HCT116 (cell line): ENCODE data around the gene SUPT5H. TPM values are rescaled to one million over a fixed set of nuclear protein-coding genes. Genes with fewer than 3 reads are reported as not detected.
"Not testable (repeated sequence)": the region's sequence is repeated elsewhere in the genome, so short reads cannot be mapped to it uniquely, and the experiment has no call there.

Experiments
- ATAC-seq: fragments of 200-7000 bp; cut with Tn5 transposase; 2 replicates; pipeline ENCODE4 v1.9.1; 2020; ENCODE audit warnings: mild to moderate bottlenecking, moderate library complexity
- BruUV-seq: library from RNA; stranded (reverse); fragments of 400-500 nt; replicated peaks from 2 replicates; lab custom pipeline; 2021; lab: Mats Ljungman, UMichigan
- CTCF ChIA-PET: fragments of 300-600 bp; sonication (Branson Sonifier 250); formaldehyde crosslinking; loops from one replicate; lab custom pipeline; 2021; ENCODE audit warnings: antibody characterized with exemption; lab: Charles Lee
- POLR2A ChIA-PET: fragments of 300-600, 350-600 bp; sonication (Branson Sonifier 250); formaldehyde crosslinking; loops from one replicate; lab custom pipeline; 2021; ENCODE audit warnings: antibody characterized with exemption; lab: Charles Lee
- RAD21 ChIA-PET, 2 experiments: fragments of 300-600 bp; sonication (Branson Sonifier 250); formaldehyde crosslinking; loops; one replicate each; lab custom pipeline; 2023; ENCODE audit warnings: low total read pairs in 2 of 2; ENCODE audit not compliant: uncharacterized antibody in 2 of 2, unreplicated experiment in 2 of 2, low non-redundant PET in 1 of 2; lab: Charles Lee
- DNase-seq: peaks from one replicate; pipeline ENCODE4 v3.0.0-alpha.2; 2010; ENCODE audit warnings: low read depth, low spot score
- H2AFZ ChIP-seq: fragments of 200-600 bp; shearing (Covaris generic), sonication (generic); 2 replicates; pipeline ENCODE4 v1.6.1; 2017; ENCODE audit warnings: low read depth, mixed run types, mixed read lengths, antibody characterized with exemption, low read length; ENCODE audit not compliant: poor library complexity, severe bottlenecking
- H3K27ac ChIP-seq: 2 replicates; pipeline ENCODE4 v1.5.1; 2012; ENCODE audit warnings: low read depth, low read length
- H3K27me3 ChIP-seq: fragments of 200-600 bp; sonication (generic); 2 replicates; pipeline ENCODE4 v1.6.1; 2016; ENCODE audit warnings: mixed run types, low read length, mixed read lengths; ENCODE audit not compliant: insufficient read depth
- H3K36me3 ChIP-seq, 2 experiments: fragments of 200-500 bp in 1 of 2; fragments of 200-600 bp in 1 of 2; sonication (Bioruptor generic) in 1 of 2; sonication (generic) in 1 of 2; 2 replicates each; pipeline versions ENCODE4 v1.5.1 to v1.6.1; 2014 to 2016; ENCODE audit warnings: low read length in 2 of 2, inconsistent platforms in 1 of 2, mixed read lengths in 1 of 2, mixed run types in 1 of 2; ENCODE audit not compliant: insufficient read depth in 2 of 2, control insufficient read depth in 1 of 2
- H3K4me1 ChIP-seq, 2 experiments: fragments of 200-600 bp in 1 of 2; sonication (generic) in 1 of 2; 2 replicates each; pipeline versions ENCODE4 v1.5.1 to v1.6.1; 2012 to 2017; ENCODE audit warnings: low read length in 2 of 2, inconsistent platforms in 1 of 2, mild to moderate bottlenecking in 1 of 2, mixed read lengths in 1 of 2, mixed run types in 1 of 2, moderate library complexity in 1 of 2; ENCODE audit not compliant: insufficient read depth in 2 of 2, control insufficient read depth in 1 of 2
- H3K4me2 ChIP-seq: fragments of 200-600 bp; sonication (generic); 2 replicates; pipeline ENCODE4 v1.6.1; 2017; ENCODE audit warnings: mixed run types, low read length, mixed read lengths
- H3K4me3 ChIP-seq, 2 experiments: fragments of 200-600 bp in 1 of 2; sonication (generic) in 1 of 2; replicated peaks in 1 of 2; 2 replicates each; pipeline ENCODE4 v1.5.1; 2011 to 2016; ENCODE audit warnings: low read length in 2 of 2, control low read depth in 1 of 2, low read depth in 1 of 2, mild to moderate bottlenecking in 1 of 2, mixed read lengths in 1 of 2, mixed run types in 1 of 2
- H3K79me2 ChIP-seq: fragments of 200-600 bp; sonication (generic); 2 replicates; pipeline ENCODE4 v1.6.1; 2017; ENCODE audit warnings: mild to moderate bottlenecking, mixed run types, low read length, moderate library complexity, mixed read lengths; ENCODE audit not compliant: insufficient read depth
- H3K9ac ChIP-seq: fragments of 200-600 bp; sonication (generic); 2 replicates; pipeline ENCODE4 v1.6.1; 2016; ENCODE audit warnings: low read length, mixed read lengths
- H3K9me2 ChIP-seq: fragments of 200-600 bp; sonication (generic), shearing (Covaris generic); 2 replicates; pipeline ENCODE4 v1.6.1; 2017; ENCODE audit warnings: mixed run types, mild to moderate bottlenecking, moderate library complexity; ENCODE audit not compliant: insufficient read depth
- H3K9me3 ChIP-seq, 2 experiments: fragments of 200-500 bp in 1 of 2; fragments of 200-600 bp in 1 of 2; sonication (Bioruptor generic) in 1 of 2; sonication (generic) in 1 of 2; 2 replicates each; pipeline ENCODE4 v1.6.1; 2014 to 2017; ENCODE audit warnings: low read length in 2 of 2, mixed read lengths in 2 of 2, inconsistent platforms in 1 of 2, low read depth in 1 of 2, mild to moderate bottlenecking in 1 of 2, mixed run types in 1 of 2, moderate library complexity in 1 of 2; ENCODE audit not compliant: control insufficient read depth in 1 of 2, insufficient read depth in 1 of 2
- H4K20me1 ChIP-seq: fragments of 200-600 bp; sonication (generic), shearing (Covaris generic); 2 replicates; pipeline ENCODE4 v1.6.1; 2017; ENCODE audit warnings: mixed run types, mild to moderate bottlenecking, moderate library complexity; ENCODE audit not compliant: insufficient read depth
- ELF1 ChIP-seq: IDR thresholded peaks from 2 replicates; pipeline ENCODE4 v1.6.1; 2012; ENCODE audit warnings: low read depth, borderline replicate concordance
- EZH2 ChIP-seq: fragments of 200-600 bp; sonication (generic); IDR thresholded peaks from 2 replicates; pipeline ENCODE4 v1.6.1; 2017; ENCODE audit warnings: antibody characterized with exemption, mixed run types
- RAD21 ChIP-seq: IDR thresholded peaks from 2 replicates; pipeline ENCODE4 v1.6.1; 2012; ENCODE audit warnings: low read depth, mild to moderate bottlenecking
- intact Hi-C: fragments of 100-400 bp; cut with micrococcal nuclease; formaldehyde crosslinking; loops from 2 replicates; pipeline ENCODE4 v1.10.0; 2022
- total RNA-seq: library from RNA; stranded (reverse); gene quantifications from one replicate; pipeline ENCODE4 v1.2.1, GENCODE V29; 2021; ENCODE audit not compliant: unreplicated experiment
- TF ChIP-seq, protein P1 (sequence below): IDR thresholded peaks from 2 replicates; pipeline ENCODE4 v1.6.1; 2012; ENCODE audit warnings: low read depth

Gene SUPT5H
- total RNA-seq, 1 experiment from 2014 or later: 120 TPM

DNA sequence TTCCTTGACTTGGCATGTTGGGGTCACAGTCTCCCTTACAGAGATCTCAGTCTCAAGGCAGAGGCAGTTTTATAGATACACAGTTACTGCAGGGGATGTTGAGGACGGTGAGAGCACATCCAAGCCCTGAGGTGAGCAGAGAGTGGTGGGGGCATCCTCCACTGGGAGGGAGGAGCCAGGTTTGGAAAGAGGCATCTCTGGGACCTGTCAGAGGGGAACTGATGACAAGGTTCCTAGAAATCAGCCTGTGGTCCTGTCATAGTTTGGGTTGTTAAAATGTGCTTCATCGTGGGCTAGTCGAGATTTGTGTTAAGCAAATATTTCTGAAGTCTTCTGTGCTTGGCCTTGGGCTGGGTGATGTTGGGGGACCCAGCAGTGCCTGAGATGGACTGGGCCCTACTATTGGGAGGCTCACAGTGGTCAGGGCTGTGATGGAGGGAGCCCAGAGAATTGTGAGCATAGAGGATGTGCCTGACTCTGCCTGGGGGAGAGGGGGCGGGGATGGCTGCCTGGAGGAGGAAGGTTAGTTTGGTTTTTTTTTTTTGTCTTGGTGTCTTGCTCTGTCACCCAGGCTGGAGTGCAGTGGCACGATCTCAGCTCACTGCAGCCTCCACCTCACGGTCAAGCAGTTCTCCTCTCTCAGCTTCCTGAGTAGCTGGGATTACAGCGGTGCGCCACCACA lies 3.9 kb downstream of the SUPT5H start:
- RAD21 ChIA-PET: no interaction called here
- intact Hi-C loops: no loop called here
- H3K36me3 ChIP-seq: peaks cover 7 to 24% of the 10 kb centered on the region in 2 experiments; a peak in 3 of 4 replicates
- no peaks in the 10 kb centered on the region for H3K27me3 ChIP-seq
- H3K4me1 ChIP-seq: peaks cover 6 to 24% of the 10 kb centered on the region in 2 experiments
- BruUV-seq: no TSS peak
- no peak overlapping the region for H3K4me3 ChIP-seq
- H2AFZ ChIP-seq: no peak overlapping the region
- DNase-seq: no peak
- no peak for TF ChIP-seq ELF1
- TF ChIP-seq, protein P1, sequence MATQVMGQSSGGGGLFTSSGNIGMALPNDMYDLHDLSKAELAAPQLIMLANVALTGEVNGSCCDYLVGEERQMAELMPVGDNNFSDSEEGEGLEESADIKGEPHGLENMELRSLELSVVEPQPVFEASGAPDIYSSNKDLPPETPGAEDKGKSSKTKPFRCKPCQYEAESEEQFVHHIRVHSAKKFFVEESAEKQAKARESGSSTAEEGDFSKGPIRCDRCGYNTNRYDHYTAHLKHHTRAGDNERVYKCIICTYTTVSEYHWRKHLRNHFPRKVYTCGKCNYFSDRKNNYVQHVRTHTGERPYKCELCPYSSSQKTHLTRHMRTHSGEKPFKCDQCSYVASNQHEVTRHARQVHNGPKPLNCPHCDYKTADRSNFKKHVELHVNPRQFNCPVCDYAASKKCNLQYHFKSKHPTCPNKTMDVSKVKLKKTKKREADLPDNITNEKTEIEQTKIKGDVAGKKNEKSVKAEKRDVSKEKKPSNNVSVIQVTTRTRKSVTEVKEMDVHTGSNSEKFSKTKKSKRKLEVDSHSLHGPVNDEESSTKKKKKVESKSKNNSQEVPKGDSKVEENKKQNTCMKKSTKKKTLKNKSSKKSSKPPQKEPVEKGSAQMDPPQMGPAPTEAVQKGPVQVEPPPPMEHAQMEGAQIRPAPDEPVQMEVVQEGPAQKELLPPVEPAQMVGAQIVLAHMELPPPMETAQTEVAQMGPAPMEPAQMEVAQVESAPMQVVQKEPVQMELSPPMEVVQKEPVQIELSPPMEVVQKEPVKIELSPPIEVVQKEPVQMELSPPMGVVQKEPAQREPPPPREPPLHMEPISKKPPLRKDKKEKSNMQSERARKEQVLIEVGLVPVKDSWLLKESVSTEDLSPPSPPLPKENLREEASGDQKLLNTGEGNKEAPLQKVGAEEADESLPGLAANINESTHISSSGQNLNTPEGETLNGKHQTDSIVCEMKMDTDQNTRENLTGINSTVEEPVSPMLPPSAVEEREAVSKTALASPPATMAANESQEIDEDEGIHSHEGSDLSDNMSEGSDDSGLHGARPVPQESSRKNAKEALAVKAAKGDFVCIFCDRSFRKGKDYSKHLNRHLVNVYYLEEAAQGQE: no peak
- TF ChIP-seq EZH2: no peak
- no peak for TF ChIP-seq RAD21
- TF ChIP-seq, all 23 proteins: peak for 0
- no peak overlapping the region for H3K4me2 ChIP-seq
- no peaks in the 10 kb centered on the region for H3K9me2 ChIP-seq
- peaks cover 3% of the 10 kb centered on the region; the same call in 1 of the 2 replicates for H4K20me1 ChIP-seq
- ChIA-PET POLR2A (no interaction called here), CTCF (no interaction called here)
- H3K79me2 ChIP-seq: peaks cover 96% of the 10 kb centered on the region
- H3K9me3 ChIP-seq: no peaks in the 10 kb centered on the region
- H3K27ac ChIP-seq: no peak overlapping the region
- H3K9ac ChIP-seq: no peak overlapping the region
- no peak for ATAC-seq

- POLR2A ChIA-PET, BruUV-seq, H4K20me1 ChIP-seq, H3K27me3 ChIP-seq, ATAC-seq, H3K9me3 ChIP-seq, H3K27ac ChIP-seq, H3K9ac ChIP-seq, H3K4me2 ChIP-seq, H2AFZ ChIP-seq, DNase-seq, intact Hi-C loops, H3K9me2 ChIP-seq, H3K4me3 ChIP-seq, CTCF ChIA-PET, RAD21 ChIA-PET: not testable (repeated sequence)
- peaks cover 89% of the 10 kb centered on the region for H3K79me2 ChIP-seq
- H3K4me1 ChIP-seq: peaks cover 5 to 22% of the 10 kb centered on the region in 2 experiments
- H3K36me3 ChIP-seq: peaks cover 8 to 30% of the 10 kb centered on the region in 2 experiments; a peak in 3 of 4 replicates
Measured at GRCh38 chr19:39451257-39451656, 5.9 kb downstream of the SUPT5H start.
